Mesothelial cell of epicardium (in vitro differentiated cells): Measurements from ENCODE around the gene PPP2R5E. TPM values are rescaled to one million over a fixed set of nuclear protein-coding genes. Genes with fewer than 3 reads are reported as not detected.
A peak's percentile ranks its signal among the peaks of the same experiment; 100 is the strongest.
"Not testable (repeated sequence)": the region's sequence is repeated elsewhere in the genome, so short reads cannot be mapped to it uniquely, and the experiment has no call there.

ENCODE experiments used
- DNase-seq, 2 experiments: peaks; one replicate each; pipeline ENCODE4 v3.0.0; 2021; ENCODE audit warnings: low spot score in 2 of 2; ENCODE audit not compliant: unreplicated experiment in 2 of 2
- H3K27ac Mint-ChIP-seq: 2 replicates; pipeline ENCODE4 v1.8.0; 2021; ENCODE audit warnings: mixed read lengths
- H3K27me3 Mint-ChIP-seq: 2 replicates; pipeline ENCODE4 v1.8.0; 2021; ENCODE audit warnings: low read depth, mixed read lengths
- H3K36me3 Mint-ChIP-seq: 2 replicates; pipeline ENCODE4 v1.8.0; 2021; ENCODE audit warnings: mixed read lengths
- H3K4me1 Mint-ChIP-seq: 2 replicates; pipeline ENCODE4 v1.8.0; 2021; ENCODE audit warnings: mixed read lengths
- H3K4me3 Mint-ChIP-seq: 2 replicates; pipeline ENCODE4 v1.8.0; 2021; ENCODE audit warnings: mild to moderate bottlenecking, moderate library complexity, mixed read lengths
- H3K9me3 Mint-ChIP-seq: 2 replicates; pipeline ENCODE4 v1.8.0; 2021; ENCODE audit warnings: mixed read lengths
- CTCF ChIP-seq: fragments of 200-600 bp; sonication (generic); IDR thresholded peaks from one replicate; pipeline ENCODE4 v1.5.0; 2021; ENCODE audit warnings: antibody characterized with exemption; ENCODE audit not compliant: unreplicated experiment
- total RNA-seq: library from RNA; stranded (reverse); gene quantifications from 3 replicates; pipeline ENCODE4 v1.2.1, GENCODE V29; 2021

PPP2R5E gene
- total RNA-seq = 57.1 to 58.5 TPM (median 58.2 TPM) in 3 replicates

DNA sequence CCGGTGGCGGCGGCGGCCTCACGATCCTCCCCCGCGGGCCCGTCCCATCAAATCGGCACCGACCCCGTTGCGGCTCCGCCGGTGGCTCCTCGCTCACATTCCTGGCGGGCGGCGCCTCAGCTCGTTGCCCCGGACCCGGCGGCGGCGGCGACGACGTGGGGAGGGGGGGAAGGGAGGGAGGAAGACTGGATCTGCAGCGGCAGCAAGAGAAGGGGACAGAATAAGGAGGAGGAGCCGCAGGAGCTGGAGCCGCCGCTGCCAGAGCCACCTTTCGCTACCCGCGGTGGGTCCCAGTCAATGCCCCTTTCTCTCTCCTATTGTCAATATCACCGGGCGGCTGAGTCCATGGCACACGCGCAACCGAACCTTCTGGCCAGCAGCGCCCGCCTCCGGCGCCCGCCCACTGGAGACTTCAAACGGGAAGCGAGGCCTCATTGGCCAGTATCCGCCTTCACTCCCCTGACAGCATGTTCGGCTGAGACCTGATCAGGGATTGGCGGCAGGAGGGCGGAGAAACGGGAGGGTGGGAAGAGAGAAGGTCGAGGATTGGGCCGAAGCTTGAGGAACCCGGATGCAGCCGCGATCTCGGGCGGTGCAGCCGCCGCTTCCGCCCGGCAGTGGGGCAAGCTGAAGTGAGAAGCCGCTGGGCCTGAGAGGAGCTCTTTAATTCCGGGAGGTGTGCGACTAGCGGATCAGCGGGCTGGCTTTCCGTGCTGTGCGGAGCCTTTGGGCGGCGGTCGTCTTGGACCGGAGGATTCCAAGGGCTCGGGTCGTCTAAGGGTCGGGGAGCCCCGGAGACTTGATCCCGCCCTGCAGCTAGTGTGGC is at the start of gene PPP2R5E:
Gene PPP2R5E, minus strand, starts transcription at position 378 of the 826 bp plus-strand sequence. CDS start 3,692 bp downstream, outside the sequence.
- Mint-ChIP-seq H3K4me1 (peaks cover 33% of the 10 kb centered on the region), H3K36me3 (peaks cover 11% of the 10 kb centered on the region), H3K27me3 (no peaks in the 10 kb centered on the region), H3K4me3 (peak within 1 kb of the TSS; percentile 97), H3K9me3 (no peaks in the 10 kb centered on the region), H3K27ac (peak within 1 kb of the TSS; percentile 97)
- peak; percentile 95 to 97 for DNase-seq
- no peak for TF ChIP-seq CTCF

GRCh38 chr14:63583046-63583445 is 39.9 kb upstream of the PPP2R5E start:
- not testable (repeated sequence) for H3K4me3 Mint-ChIP-seq, H3K9me3 Mint-ChIP-seq, H3K4me1 Mint-ChIP-seq, H3K27ac Mint-ChIP-seq, H3K36me3 Mint-ChIP-seq, DNase-seq, H3K27me3 Mint-ChIP-seq

GRCh38 chr14:63581491-63581890 is 38.3 kb upstream of the PPP2R5E start:
- no peak for TF ChIP-seq CTCF
- no peaks in the 10 kb centered on the region for H3K9me3 Mint-ChIP-seq

DNA sequence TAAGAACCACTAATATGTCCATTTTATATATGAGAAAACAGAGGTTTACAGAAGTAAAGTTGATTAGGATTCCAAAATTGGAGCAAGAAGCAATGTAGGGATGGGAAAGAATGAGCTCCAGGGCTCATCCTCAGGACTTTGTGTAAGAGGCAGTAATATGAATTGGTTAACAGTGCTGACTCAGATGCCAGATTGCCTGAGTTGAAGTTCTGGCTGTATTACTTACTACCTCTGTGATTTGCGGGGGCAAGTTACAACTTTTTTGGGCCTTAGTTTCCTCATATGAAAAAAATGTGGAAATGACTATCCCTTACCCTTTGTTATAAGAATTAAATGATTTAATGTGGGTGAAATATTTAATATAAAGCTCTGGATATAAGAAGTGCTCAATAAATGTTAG is 35.1 kb upstream of the PPP2R5E start:
- peaks cover under 1% of the 10 kb centered on the region for H3K27me3 Mint-ChIP-seq
- DNase-seq = no peak
- H3K27ac Mint-ChIP-seq = no peak overlapping the region
- H3K4me3 Mint-ChIP-seq = no peak overlapping the region
- no peaks in the 10 kb centered on the region for H3K9me3 Mint-ChIP-seq
- TF ChIP-seq CTCF = no peak
- no peaks in the 10 kb centered on the region for H3K36me3 Mint-ChIP-seq
- H3K4me1 Mint-ChIP-seq = no peaks in the 10 kb centered on the region

More at GRCh38 chr14:63581491-63581890, 38.3 kb upstream of the PPP2R5E start:
- Mint-ChIP-seq H3K36me3 (no peaks in the 10 kb centered on the region), H3K27me3 (peaks cover 2% of the 10 kb centered on the region), H3K4me1 (no peaks in the 10 kb centered on the region), H3K4me3 (no peak overlapping the region), H3K27ac (no peak overlapping the region)
- no peak for DNase-seq

DNA sequence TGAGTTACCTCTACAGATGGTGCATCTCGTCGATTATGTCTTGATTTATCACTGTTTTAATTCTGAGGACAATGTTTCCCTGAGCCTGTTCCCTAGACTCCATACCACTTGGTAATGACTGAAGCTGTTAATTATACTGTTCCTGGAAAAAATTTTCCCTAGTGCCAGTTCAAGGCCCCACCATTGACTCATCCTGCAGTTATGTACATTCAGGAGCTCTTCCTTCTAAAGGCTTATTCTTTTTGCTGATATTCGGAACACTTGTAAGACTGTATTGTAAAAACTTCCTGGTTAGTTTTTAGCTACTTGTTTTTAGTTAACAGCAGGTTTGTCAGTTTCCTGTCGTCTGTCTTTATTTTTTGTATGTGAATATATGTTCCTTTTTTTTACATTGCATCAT is 30.4 kb upstream of the PPP2R5E start:
- no peak for TF ChIP-seq CTCF
- Mint-ChIP-seq H3K9me3 (no peaks in the 10 kb centered on the region), H3K27ac (no peak overlapping the region), H3K4me3 (no peak overlapping the region), H3K4me1 (no peaks in the 10 kb centered on the region), H3K36me3 (no peaks in the 10 kb centered on the region), H3K27me3 (no peaks in the 10 kb centered on the region)
- DNase-seq = no peak

DNA sequence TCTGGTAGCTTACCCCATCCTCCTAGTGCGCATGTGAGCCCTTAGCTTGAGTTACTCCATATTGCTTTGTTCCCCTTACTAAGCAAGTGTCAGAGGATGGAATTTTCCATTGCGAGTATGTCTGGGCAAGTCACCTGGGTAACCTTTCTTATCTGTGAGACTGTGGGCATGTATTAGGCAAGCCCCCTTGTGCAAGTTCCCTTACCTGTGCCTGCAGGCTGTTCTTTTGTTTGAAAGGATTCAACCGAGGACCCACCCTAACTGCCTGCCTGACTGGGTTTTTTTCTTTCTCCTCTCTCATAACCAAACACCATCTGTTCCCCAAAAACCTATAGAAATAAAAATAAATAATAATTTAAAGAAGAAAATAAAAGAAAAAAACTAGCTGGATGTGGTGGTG is 22.3 kb upstream of the PPP2R5E start:
- Mint-ChIP-seq H3K36me3 (no peaks in the 10 kb centered on the region), H3K4me1 (peaks cover 8% of the 10 kb centered on the region), H3K27me3 (no peaks in the 10 kb centered on the region), H3K27ac (no peak overlapping the region), H3K9me3 (peaks cover 3% of the 10 kb centered on the region), H3K4me3 (no peak overlapping the region)
- TF ChIP-seq CTCF = no peak
- DNase-seq = no peak
